Gastroesophageal sphincter (tissue), 3 donors: ENCODE results near the gene IQGAP1.

ENCODE experiments used
- CTCF ChIP-seq, 4 experiments: fragments of 200-600 bp in 2 of 4; fragments of 450-650 bp in 2 of 4; sonication (generic) in 1 of 4; IDR thresholded peaks; one replicate each; pipeline ENCODE4 v1.5.1; 2017 to 2019; ENCODE audit warnings: antibody characterized with exemption in 4 of 4, mild to moderate bottlenecking in 2 of 4, moderate library complexity in 2 of 4
- EP300 ChIP-seq: sonication (generic); formaldehyde crosslinking; IDR thresholded peaks from one replicate; pipeline ENCODE4 v1.6.1; 2017; ENCODE audit warnings: antibody characterized with exemption, mild to moderate bottlenecking
- POLR2A ChIP-seq, 2 donors: fragments of 450-650 bp; IDR thresholded peaks; one replicate each; pipeline ENCODE4 v1.6.1; 2017; ENCODE audit warnings: antibody characterized with exemption in 2 of 2, mild to moderate bottlenecking in 2 of 2, moderate library complexity in 1 of 2

- TF ChIP-seq POLR2A (IDR thresholded peaks at IDR 0.05) (no peak), EP300 (no peak), CTCF (IDR thresholded peaks at IDR 0.05) (no peak)
These were observed 47.7 kb upstream of the IQGAP1 start for GRCh38 chr15:90340345-90340744.
